ENCODE measurements around the gene LRMDA. TPM values are rescaled to one million over a fixed set of nuclear protein-coding genes. Genes with fewer than 3 reads are reported as not detected.

The LRMDA gene
- total RNA-seq, 1 experiment from 2014 or later: 4.8 TPM

- Histone ChIP-seq H3K4me2 (ENCODE audit: low read length) (no peak overlapping the region), H3K9ac (ENCODE audit: low read length) (no peak overlapping the region)
Observed at GRCh38 chr10:75772153-75772887, 340.9 kb downstream of the LRMDA start.

GRCh38 chr10:75773231-75773780 lies 341.9 kb downstream of the LRMDA start:
- H3K4me2 ChIP-seq (ENCODE audit: low read length): no peak overlapping the region
- no peak overlapping the region for H3K9ac ChIP-seq (ENCODE audit: low read length)
- ChIA-PET POLR2A (no interaction called here), RAD21 (ENCODE audit: low non-redundant PET in 1 of 2, low total read pairs in 2 of 2, uncharacterized antibody in 2 of 2, unreplicated experiment in 2 of 2) (no interaction called here), CTCF (no interaction called here)
- no peaks in the 10 kb centered on the region for H3K4me1 ChIP-seq (ENCODE audit: control insufficient read depth in 1 of 2, insufficient read depth in 2 of 2, low read length in 2 of 2)
- no peaks in the 10 kb centered on the region for H3K9me2 ChIP-seq (ENCODE audit: insufficient read depth)
- H3K79me2 ChIP-seq (ENCODE audit: insufficient read depth, low read length): no peaks in the 10 kb centered on the region
- intact Hi-C loops (cut with micrococcal nuclease): no loop called here
- no peak for ATAC-seq
- no peak overlapping the region for H3K4me3 ChIP-seq (replicated peaks in 1 of 2; ENCODE audit: low read depth in 1 of 2, low read length in 2 of 2)
- BruUV-seq (replicated peaks): no TSS peak
- H2AFZ ChIP-seq (ENCODE audit: low read depth, low read length, poor library complexity, severe bottlenecking): no peak overlapping the region
- H4K20me1 ChIP-seq (ENCODE audit: insufficient read depth): no peaks in the 10 kb centered on the region
- no peaks in the 10 kb centered on the region for H3K36me3 ChIP-seq (ENCODE audit: control insufficient read depth in 1 of 2, insufficient read depth in 2 of 2, low read length in 2 of 2)
- H3K9me3 ChIP-seq (ENCODE audit: control insufficient read depth in 1 of 2, insufficient read depth in 1 of 2, low read depth in 1 of 2, low read length in 2 of 2): no peaks in the 10 kb centered on the region
- no peak overlapping the region for H3K27ac ChIP-seq (ENCODE audit: low read depth, low read length)
- peaks cover 7% of the 10 kb centered on the region; the same call in 1 of the 2 replicates for H3K27me3 ChIP-seq (ENCODE audit: insufficient read depth, low read length)
- DNase-seq (ENCODE audit: low read depth, low spot score): no peak
- TF ChIP-seq CBX3 (IDR thresholded peaks at IDR 0.05; ENCODE audit: low read depth) (no peak), ELF1 (IDR thresholded peaks at IDR 0.05; ENCODE audit: borderline replicate concordance, low read depth) (no peak), EZH2 (IDR thresholded peaks at IDR 0.05) (no peak), REST (IDR thresholded peaks at IDR 0.05; ENCODE audit: low read depth) (no peak), MAX (IDR thresholded peaks at IDR 0.05) (no peak), POLR2A (IDR thresholded peaks at IDR 0.05; ENCODE audit: borderline replicate concordance, extremely low read depth, insufficient read depth, insufficient read length) (no peak), ZNF274 (IDR thresholded peaks at IDR 0.05; ENCODE audit: low read depth, low read length) (no peak), FOSL1 (IDR thresholded peaks at IDR 0.05; ENCODE audit: low read depth) (no peak), JUND (IDR thresholded peaks at IDR 0.05) (no peak), RAD21 (IDR thresholded peaks at IDR 0.05; ENCODE audit: low read depth) (no peak), ATF3 (IDR thresholded peaks at IDR 0.05) (no peak), POLR2AphosphoS5 (IDR thresholded peaks at IDR 0.05; ENCODE audit: low read depth, low read length) (no peak), SRF (IDR thresholded peaks at IDR 0.05; ENCODE audit: low read depth) (no peak), SP1 (IDR thresholded peaks at IDR 0.05; ENCODE audit: low read depth) (no peak)

More at GRCh38 chr10:75772153-75772887, 340.9 kb downstream of the LRMDA start:
- intact Hi-C loops (cut with micrococcal nuclease): no loop called here
- CTCF ChIA-PET: no interaction called here
- no peaks in the 10 kb centered on the region for H3K9me3 ChIP-seq (ENCODE audit: control insufficient read depth in 1 of 2, insufficient read depth in 1 of 2, low read depth in 1 of 2, low read length in 2 of 2)
- RAD21 ChIA-PET (ENCODE audit: low non-redundant PET in 1 of 2, low total read pairs in 2 of 2, uncharacterized antibody in 2 of 2, unreplicated experiment in 2 of 2): no interaction called here
- DNase-seq (ENCODE audit: low read depth, low spot score): no peak
- POLR2A ChIA-PET: no interaction called here
- BruUV-seq (replicated peaks): no TSS peak
- no peaks in the 10 kb centered on the region for H3K79me2 ChIP-seq (ENCODE audit: insufficient read depth, low read length)
- no peaks in the 10 kb centered on the region for H3K9me2 ChIP-seq (ENCODE audit: insufficient read depth)
- TF ChIP-seq FOSL1 (IDR thresholded peaks at IDR 0.05; ENCODE audit: low read depth): no peak
- TF ChIP-seq SIN3A (IDR thresholded peaks at IDR 0.05; ENCODE audit: low read depth): no peak
- H4K20me1 ChIP-seq (ENCODE audit: insufficient read depth): no peaks in the 10 kb centered on the region
- peaks cover 2% of the 10 kb centered on the region; the same call in 1 of the 2 replicates for H3K27me3 ChIP-seq (ENCODE audit: insufficient read depth, low read length)
- no peak overlapping the region for H3K27ac ChIP-seq (ENCODE audit: low read depth, low read length)
- H3K36me3 ChIP-seq (ENCODE audit: control insufficient read depth in 1 of 2, insufficient read depth in 2 of 2, low read length in 2 of 2): no peaks in the 10 kb centered on the region
- H2AFZ ChIP-seq (ENCODE audit: low read depth, low read length, poor library complexity, severe bottlenecking): no peak overlapping the region
- ATAC-seq: no peak
- no peaks in the 10 kb centered on the region for H3K4me1 ChIP-seq (ENCODE audit: control insufficient read depth in 1 of 2, insufficient read depth in 2 of 2, low read length in 2 of 2)
- H3K4me3 ChIP-seq (replicated peaks in 1 of 2; ENCODE audit: low read depth in 1 of 2, low read length in 2 of 2): no peak overlapping the region

All from HCT116 (cell line).